ENCODE results near the gene OR1L8.
"Not testable (repeated sequence)": the region's sequence is repeated elsewhere in the genome, so short reads cannot be mapped to it uniquely, and the experiment has no call there.

The OR1L8 gene

GRCh38 chr9:122583284-122583683 is at the start of gene OR1L8:
TSS of gene OR1L8 (minus strand) at chr9:122583384. CDS start at chr9:122568477, 14,907 bp downstream.
- DNase-seq (ENCODE audit: insufficient read length, low spot score); FAIRE-seq: not testable (repeated sequence)

- no peak for DNase-seq (ENCODE audit: insufficient read length, low spot score)
- FAIRE-seq, result no peak
Observed at GRCh38 chr9:122619996-122620395, 36.8 kb upstream of the OR1L8 start.

- no peak for DNase-seq (ENCODE audit: insufficient read length, low spot score)
- no peak for FAIRE-seq
Observed at GRCh38 chr9:122614362-122614761, 31.2 kb upstream of the OR1L8 start, which contains the start of gene OR1Q1. TSS of gene OR1Q1 (plus strand) at chr9:122614738. CDS start at chr9:122614738, 0 bp downstream.

GRCh38 chr9:122609804-122610203 is 26.6 kb upstream of the OR1L8 start:
- DNase-seq (ENCODE audit: insufficient read length, low spot score), result no peak
- FAIRE-seq, result no peak

GRCh38 chr9:122606587-122606986 is 23.4 kb upstream of the OR1L8 start:
- DNase-seq (ENCODE audit: insufficient read length, low spot score) (no peak), FAIRE-seq (no peak)

- FAIRE-seq, result no peak
- DNase-seq (ENCODE audit: insufficient read length, low spot score), result no peak
Observed at GRCh38 chr9:122605691-122606090, 22.5 kb upstream of the OR1L8 start.

GRCh38 chr9:122580360-122580759 is 2.8 kb downstream of the OR1L8 start:
- DNase-seq (ENCODE audit: insufficient read length, low spot score), result peak; percentile 41
- FAIRE-seq, result no peak

- DNase-seq (ENCODE audit: insufficient read length, low spot score), result no peak
- no peak for FAIRE-seq
Observed at GRCh38 chr9:122579874-122580273, 3.3 kb downstream of the OR1L8 start.

- DNase-seq (ENCODE audit: insufficient read length, low spot score) (no peak), FAIRE-seq (no peak)
Observed at GRCh38 chr9:122572456-122572855, 10.7 kb downstream of the OR1L8 start.

- FAIRE-seq (no peak), DNase-seq (ENCODE audit: insufficient read length, low spot score) (no peak)
Observed at GRCh38 chr9:122567901-122568300, 15.3 kb downstream of the OR1L8 start.

GRCh38 chr9:122562134-122562760 is 20.9 kb downstream of the OR1L8 start:
- FAIRE-seq (no peak), DNase-seq (ENCODE audit: insufficient read length, low spot score) (no peak)

- no peak for DNase-seq (ENCODE audit: insufficient read length, low spot score)
- no peak for FAIRE-seq
Observed at GRCh38 chr9:122561446-122561845, 21.7 kb downstream of the OR1L8 start.

GRCh38 chr9:122552812-122553211 is 30.4 kb downstream of the OR1L8 start, which contains the start of gene OR1N2:
TSS of gene OR1N2 (plus strand) at chr9:122553112. CDS start at chr9:122553212, 100 bp downstream.
- DNase-seq (ENCODE audit: insufficient read length, low spot score) (no peak), FAIRE-seq (no peak)

- DNase-seq (ENCODE audit: insufficient read length, low spot score), result no peak
- FAIRE-seq, result no peak
Observed at GRCh38 chr9:122551371-122551770, 31.8 kb downstream of the OR1L8 start.

GRCh38 chr9:122546196-122546595 is 37.0 kb downstream of the OR1L8 start:
- no peak for FAIRE-seq
- no peak for DNase-seq (ENCODE audit: insufficient read length, low spot score)

GRCh38 chr9:122538757-122539156 is 44.4 kb downstream of the OR1L8 start:
- FAIRE-seq (no peak), DNase-seq (ENCODE audit: insufficient read length, low spot score) (no peak)

- not testable (repeated sequence) for FAIRE-seq; DNase-seq (ENCODE audit: insufficient read length, low spot score)
Observed at GRCh38 chr9:122537066-122537465, 46.1 kb downstream of the OR1L8 start.

- FAIRE-seq, result no peak
Observed at GRCh38 chr9:122536134-122536533, 47.0 kb downstream of the OR1L8 start.

GRCh38 chr9:122531157-122531556 is 52.0 kb downstream of the OR1L8 start:
- not testable (repeated sequence) for DNase-seq (ENCODE audit: insufficient read length, low spot score); FAIRE-seq

More at GRCh38 chr9:122536134-122536533, 47.0 kb downstream of the OR1L8 start:
- no peak for DNase-seq (ENCODE audit: insufficient read length, low spot score)

GRCh38 chr9:122527193-122527592 is 56.0 kb downstream of the OR1L8 start, which contains the start of gene OR1N1:
TSS of gene OR1N1 (minus strand) at chr9:122527293. CDS start at chr9:122527293, 0 bp downstream.
- DNase-seq (ENCODE audit: insufficient read length, low spot score), result no peak
- no peak for FAIRE-seq

- DNase-seq (ENCODE audit: insufficient read length, low spot score) (no peak), FAIRE-seq (no peak)
Observed at GRCh38 chr9:122526602-122527001, 56.6 kb downstream of the OR1L8 start.

GRCh38 chr9:122519376-122519775 is 63.8 kb downstream of the OR1L8 start:
- no peak for FAIRE-seq
- no peak for DNase-seq (ENCODE audit: insufficient read length, low spot score)

Measured in HTR-8/SVneo (cell line).